ENCODE results near the gene POLD2. TPM values are rescaled to one million over a fixed set of nuclear protein-coding genes. Genes with fewer than 3 reads are reported as not detected.

The POLD2 gene
- total and polyA plus RNA-seq, 2 of the 4 experiments (the other 2 are of a cell fraction) = 142 to 163 TPM

- Histone ChIP-seq H2BK15ac (ENCODE audit: low read depth, low read length) (no peak overlapping the region), H3K4me2 (ENCODE audit: low read depth, low read length) (no peak overlapping the region), H3K14ac (replicated peaks; ENCODE audit: low read depth, low read length) (no peak overlapping the region), H3K27ac (ENCODE audit: insufficient read depth, low read length) (no peak overlapping the region), H2AK5ac (ENCODE audit: low read depth, low read length) (no peak overlapping the region), H4K8ac (ENCODE audit: low read depth in 2 of 2, low read length in 2 of 2) (no peak overlapping the region), H3K4me3 (ENCODE audit: insufficient read depth, low read depth, low read length) (no peak overlapping the region), H3K27me3 (ENCODE audit: control insufficient read depth, insufficient read depth, low read length) (peaks cover 37% of the 10 kb centered on the region), H3K79me1 (ENCODE audit: low read depth in 1 of 2, low read length in 2 of 2) (no peaks in the 10 kb centered on the region), H2AK9ac (replicated peaks; ENCODE audit: low read depth, low read length, poor library complexity) (no peak overlapping the region), H4K20me1 (ENCODE audit: insufficient read depth, low read length) (no peaks in the 10 kb centered on the region), H3K9me3 (ENCODE audit: control insufficient read depth, insufficient read depth, low read length) (no peaks in the 10 kb centered on the region), H4K91ac (ENCODE audit: insufficient read depth, low read depth, low read length) (no peak overlapping the region), H2AFZ (replicated peaks; ENCODE audit: low read length, poor library complexity) (no peak overlapping the region), H2BK5ac (ENCODE audit: low read depth, low read length, poor library complexity, severe bottlenecking) (no peak overlapping the region), H2BK20ac (ENCODE audit: low read depth, low read length) (no peak overlapping the region), H3K4ac (ENCODE audit: low read depth, low read length) (no peak overlapping the region), H3K56ac (ENCODE audit: extremely low read depth, insufficient read depth, low read length) (no peak overlapping the region), H2BK120ac (ENCODE audit: low read depth, low read length) (no peak overlapping the region), H4K5ac (ENCODE audit: low read depth, low read length) (no peak overlapping the region), H3K36me3 (ENCODE audit: control insufficient read depth, insufficient read depth, low read length) (no peaks in the 10 kb centered on the region), H3K18ac (ENCODE audit: low read depth, low read length) (no peak overlapping the region), H3K9ac (ENCODE audit: low read depth, low read length) (no peak overlapping the region), H3K23ac (ENCODE audit: low read depth, low read length) (no peak overlapping the region), H3K9me1 (ENCODE audit: insufficient read depth, low read length) (peaks cover 3% of the 10 kb centered on the region; the same call in 1 of the 2 replicates), H3K4me1 (ENCODE audit: control insufficient read depth, insufficient read depth, low read length) (peaks cover 10% of the 10 kb centered on the region; the same call in 1 of the 2 replicates)
- dilution Hi-C loops (cut with HindIII; ENCODE audit: low sequenced_read_pairs, unreplicated experiment) = no loop called here
- no TSS peak for BruUV-seq (replicated peaks)
- WGBS, 2 experiments (ENCODE audit: extremely low coverage in 2 of 2, insufficient read length in 1 of 2) = 83% methylated on average over 1 of the region's 2 CpGs; no CpG with 5 or more reads in 1 of the 2 experiments
- ChIA-PET POLR2A (ENCODE audit: unreplicated experiment) (no interaction called here), CTCF (no interaction called here)
- in situ Hi-C loops (cut with MboI; ENCODE audit: low sequenced_read_pairs) = no loop called here
- DNase-seq = no peak
- intact Hi-C loops (cut with micrococcal nuclease) = no loop called here
- TF ChIP-seq MAZ (IDR thresholded peaks at IDR 0.05; ENCODE audit: borderline replicate concordance, low read depth, low read length) (no peak), BHLHE40 (IDR thresholded peaks at IDR 0.05; ENCODE audit: low read depth, low read length) (no peak), FOS (IDR thresholded peaks at IDR 0.05; ENCODE audit: low read depth, low read length) (no peak), POLR2A (IDR thresholded peaks at IDR 0.05; ENCODE audit: low read depth, low read length) (no peak), RCOR1 (IDR thresholded peaks at IDR 0.05; ENCODE audit: insufficient replicate concordance, low read length) (no peak), CEBPB (IDR thresholded peaks at IDR 0.05; ENCODE audit: low read depth, low read length) (no peak), ELK1 (IDR thresholded peaks at IDR 0.05; ENCODE audit: borderline replicate concordance, low read depth, low read length) (no peak), NFE2L2 (IDR thresholded peaks at IDR 0.05; ENCODE audit: low read depth, low read length) (no peak), SMC3 (IDR thresholded peaks at IDR 0.05; ENCODE audit: low read depth, low read length) (no peak), MXI1 (IDR thresholded peaks at IDR 0.05; ENCODE audit: borderline replicate concordance, low read depth, low read length) (no peak)
- TF ChIP-seq, protein P1, sequence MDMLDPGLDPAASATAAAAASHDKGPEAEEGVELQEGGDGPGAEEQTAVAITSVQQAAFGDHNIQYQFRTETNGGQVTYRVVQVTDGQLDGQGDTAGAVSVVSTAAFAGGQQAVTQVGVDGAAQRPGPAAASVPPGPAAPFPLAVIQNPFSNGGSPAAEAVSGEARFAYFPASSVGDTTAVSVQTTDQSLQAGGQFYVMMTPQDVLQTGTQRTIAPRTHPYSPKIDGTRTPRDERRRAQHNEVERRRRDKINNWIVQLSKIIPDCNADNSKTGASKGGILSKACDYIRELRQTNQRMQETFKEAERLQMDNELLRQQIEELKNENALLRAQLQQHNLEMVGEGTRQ (IDR thresholded peaks at IDR 0.05; ENCODE audit: low read depth, low read length) = no peak
- ATAC-seq (ENCODE audit: low read depth) = no peak
Observed at GRCh38 chr7:44148166-44148565, 24.8 kb upstream of the POLD2 start.
